ENCODE results near the gene RPP30.

RPP30 gene

DNA sequence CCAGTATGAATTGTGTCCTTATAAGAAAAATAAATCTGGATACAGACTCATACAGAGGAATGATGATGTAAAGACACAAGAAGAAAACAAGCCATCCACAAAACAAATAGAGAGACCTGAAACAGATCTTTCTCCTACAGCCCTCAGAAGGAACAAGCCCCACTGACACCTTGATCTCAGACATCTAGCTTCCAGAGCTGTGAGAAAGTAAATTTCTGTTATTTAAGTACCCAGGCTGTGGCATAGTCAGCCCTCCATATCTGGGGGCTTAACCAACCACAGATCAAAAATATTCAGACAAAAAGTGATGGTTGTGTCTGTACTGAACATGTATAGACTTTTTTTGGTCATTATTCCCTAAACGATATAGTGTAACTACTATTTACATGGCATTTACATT is 73.0 kb downstream of the RPP30 start:
- DNase-seq (ENCODE audit: low read depth) = no peak

DNA sequence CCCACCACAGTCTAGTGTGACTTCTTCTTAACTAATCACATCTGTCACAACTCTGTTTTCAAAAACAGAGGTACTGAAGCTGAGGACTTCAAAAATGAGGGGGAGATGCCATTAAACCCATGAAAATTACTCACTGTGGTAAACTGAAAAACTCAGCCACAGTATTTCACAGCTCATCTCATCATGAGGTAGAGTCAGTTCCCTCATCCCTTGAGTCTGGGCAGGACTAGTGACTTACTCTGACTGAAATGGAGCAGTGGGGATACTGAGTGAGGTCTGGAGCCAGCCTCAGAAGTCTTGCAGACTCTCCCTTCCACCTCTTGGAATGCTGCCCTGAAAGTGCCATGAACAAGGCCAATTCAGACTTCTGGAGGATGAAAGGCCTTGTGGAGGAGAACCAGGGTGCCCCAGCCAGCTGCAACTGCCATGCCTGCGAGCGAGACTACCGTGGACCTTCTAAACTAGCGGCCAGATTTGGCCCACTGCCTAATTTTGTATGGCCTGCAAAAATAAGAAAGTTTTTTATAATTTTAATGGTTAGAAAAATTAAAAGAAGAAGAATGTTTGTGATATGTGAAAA is 73.8 kb downstream of the RPP30 start:
- no peak for DNase-seq (ENCODE audit: low read depth)

DNA sequence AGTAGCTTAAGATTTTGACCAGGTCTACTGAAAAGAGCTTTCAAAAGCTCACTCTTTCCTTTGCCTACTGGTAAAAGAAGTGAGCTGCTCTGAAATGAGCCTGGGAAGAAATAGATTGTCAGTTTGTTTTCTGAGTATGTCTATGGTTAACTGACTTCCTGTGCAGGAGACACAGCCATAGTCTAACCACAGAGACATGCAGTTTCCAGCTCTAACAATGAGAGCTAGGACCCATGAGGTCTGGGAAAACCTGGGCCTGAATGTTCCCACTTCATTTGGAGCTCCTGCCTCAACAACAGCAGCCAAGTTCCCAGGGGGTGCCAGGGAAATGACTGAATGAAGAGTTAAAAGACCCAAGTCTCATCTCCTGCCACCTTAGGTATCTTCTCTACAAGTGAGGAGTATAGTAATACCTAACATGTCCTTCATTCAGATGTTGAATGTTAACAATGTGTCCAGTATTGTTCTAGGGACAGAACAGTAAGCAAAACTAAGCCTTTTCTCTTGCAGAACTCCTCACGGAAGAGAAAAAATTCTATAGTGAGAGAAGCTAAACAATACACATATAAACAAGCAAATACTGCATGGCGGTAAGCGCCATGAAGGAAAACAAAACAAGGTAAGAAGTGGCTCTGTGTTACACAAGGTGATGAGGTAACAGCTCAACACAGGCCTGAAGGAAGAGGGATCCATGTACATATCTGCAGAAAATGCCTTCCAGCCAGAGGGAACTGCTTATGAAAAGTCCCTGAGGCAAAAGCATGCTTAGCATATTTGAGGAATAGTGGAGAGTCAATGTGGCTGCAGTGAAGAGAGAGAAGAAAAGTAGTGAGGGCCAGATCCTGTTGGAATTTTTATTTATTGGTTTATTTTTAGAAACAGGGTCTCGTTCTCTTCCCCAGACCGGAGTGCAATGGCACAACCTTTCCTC is 75.5 kb downstream of the RPP30 start:
- DNase-seq (ENCODE audit: low read depth) = no peak

Data from T follicular helper cell (primary cell).